ENCODE data around the gene ADGRA1. TPM values are rescaled to one million over a fixed set of nuclear protein-coding genes. Genes with fewer than 3 reads are reported as not detected.
"Not testable (repeated sequence)": the region's sequence is repeated elsewhere in the genome, so short reads cannot be mapped to it uniquely, and the experiment has no call there.

The ADGRA1 gene
- polyA plus RNA-seq, 3 donors: 0.95 to 1.6 (median 1.4) TPM

GRCh38 chr10:133164816-133165555 is 77.3 kb downstream of the ADGRA1 start:
- no peak for DNase-seq (ENCODE audit: extremely low read depth in 1 of 11, low read depth in 9 of 11, low spot score in 4 of 11)

- no peak for DNase-seq (ENCODE audit: extremely low read depth in 1 of 11, low read depth in 9 of 11, low spot score in 4 of 11)
These were observed 78.1 kb downstream of the ADGRA1 start for GRCh38 chr10:133165556-133166503.

GRCh38 chr10:133166504-133166827 is 78.7 kb downstream of the ADGRA1 start:
- no peak for DNase-seq (ENCODE audit: extremely low read depth in 1 of 11, low read depth in 9 of 11, low spot score in 4 of 11)

GRCh38 chr10:133166828-133167692 is 79.3 kb downstream of the ADGRA1 start:
- DNase-seq (ENCODE audit: extremely low read depth in 1 of 11, low read depth in 9 of 11, low spot score in 4 of 11): no peak

- no peak for DNase-seq (ENCODE audit: extremely low read depth in 1 of 11, low read depth in 9 of 11, low spot score in 4 of 11)
These were observed 80.2 kb downstream of the ADGRA1 start for GRCh38 chr10:133167693-133168616.

GRCh38 chr10:133168617-133169031 is 80.9 kb downstream of the ADGRA1 start:
- DNase-seq (ENCODE audit: extremely low read depth in 1 of 11, low read depth in 9 of 11, low spot score in 4 of 11): no peak

- no peak for DNase-seq (ENCODE audit: extremely low read depth in 1 of 11, low read depth in 9 of 11, low spot score in 4 of 11)
These were observed 81.6 kb downstream of the ADGRA1 start for GRCh38 chr10:133169173-133169947.

- no peak for DNase-seq (ENCODE audit: extremely low read depth in 1 of 11, low read depth in 9 of 11, low spot score in 4 of 11)
These were observed 82.4 kb downstream of the ADGRA1 start for GRCh38 chr10:133170092-133170491.

- DNase-seq (ENCODE audit: extremely low read depth in 1 of 11, low read depth in 9 of 11, low spot score in 4 of 11): no peak
These were observed 86.3 kb downstream of the ADGRA1 start for GRCh38 chr10:133173860-133174640.

GRCh38 chr10:133174689-133175263 is 87.1 kb downstream of the ADGRA1 start:
- no peak for DNase-seq (ENCODE audit: extremely low read depth in 1 of 11, low read depth in 9 of 11, low spot score in 4 of 11)

GRCh38 chr10:133175624-133176023 is 87.9 kb downstream of the ADGRA1 start:
- DNase-seq (ENCODE audit: extremely low read depth in 1 of 11, low read depth in 9 of 11, low spot score in 4 of 11): not testable (repeated sequence)

GRCh38 chr10:133176546-133176945 is 88.8 kb downstream of the ADGRA1 start:
- no peak for DNase-seq (ENCODE audit: extremely low read depth in 1 of 11, low read depth in 9 of 11, low spot score in 4 of 11)

- DNase-seq (ENCODE audit: extremely low read depth in 1 of 11, low read depth in 9 of 11, low spot score in 4 of 11): no peak
These were observed 89.8 kb downstream of the ADGRA1 start for GRCh38 chr10:133177380-133178157.

- DNase-seq (ENCODE audit: extremely low read depth in 1 of 11, low read depth in 9 of 11, low spot score in 4 of 11): no peak
These were observed 90.8 kb downstream of the ADGRA1 start for GRCh38 chr10:133178357-133179127.

GRCh38 chr10:133179128-133179520 is 91.4 kb downstream of the ADGRA1 start:
- DNase-seq (ENCODE audit: extremely low read depth in 1 of 11, low read depth in 9 of 11, low spot score in 4 of 11): no peak

Data from renal cortex interstitium (tissue), 11 donors.